GM18858 (cell line): ENCODE data around the gene SSC4D.

ENCODE experiments used
- ATAC-seq: cut with Tn5 transposase; IDR thresholded peaks from one replicate; pipeline ENCODE4 v1.9.1; 2021; ENCODE audit not compliant: unreplicated experiment

The SSC4D gene

DNA sequence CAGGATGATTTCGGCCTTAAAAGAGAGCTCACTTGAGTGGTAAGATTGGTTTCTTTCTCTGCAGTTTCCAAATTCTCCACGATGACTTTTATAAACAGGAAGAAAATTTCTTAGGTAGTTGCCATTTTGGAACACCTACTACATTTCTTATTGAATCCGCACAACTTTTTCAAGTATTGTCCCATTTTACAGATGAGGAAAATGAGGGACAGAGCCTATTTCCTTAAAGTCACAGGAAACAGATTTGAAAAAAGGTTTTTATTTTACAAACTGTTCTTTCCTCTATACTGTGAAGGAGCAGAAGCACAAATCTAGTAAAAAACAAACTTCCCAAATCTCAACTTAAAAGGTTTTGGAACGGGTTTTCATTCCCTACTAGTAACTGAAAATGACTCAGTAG lies 53.4 kb downstream of the SSC4D start:
- ATAC-seq, result no peak

- no peak for ATAC-seq
Measured at GRCh38 chr7:76354981-76355730, 54.3 kb downstream of the SSC4D start.

DNA sequence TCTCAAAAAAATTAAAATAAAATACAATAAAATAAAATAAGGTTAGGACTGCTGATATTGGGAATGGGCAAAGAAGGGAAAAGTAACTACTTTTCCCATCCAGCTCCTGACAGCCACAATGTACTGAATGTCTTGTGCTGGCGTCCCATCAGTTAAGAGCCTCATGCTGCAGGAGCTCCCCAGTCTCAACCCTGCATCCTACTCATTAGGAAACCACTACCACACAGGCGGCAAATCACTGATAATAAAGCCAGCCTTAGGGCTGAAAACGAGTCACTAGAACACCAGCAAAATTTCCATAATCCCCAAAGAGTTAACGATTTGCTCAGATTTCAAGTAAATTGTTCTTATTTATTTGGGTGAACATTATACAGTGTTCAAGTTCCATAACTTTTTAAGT lies 55.0 kb downstream of the SSC4D start:
- no peak for ATAC-seq

DNA sequence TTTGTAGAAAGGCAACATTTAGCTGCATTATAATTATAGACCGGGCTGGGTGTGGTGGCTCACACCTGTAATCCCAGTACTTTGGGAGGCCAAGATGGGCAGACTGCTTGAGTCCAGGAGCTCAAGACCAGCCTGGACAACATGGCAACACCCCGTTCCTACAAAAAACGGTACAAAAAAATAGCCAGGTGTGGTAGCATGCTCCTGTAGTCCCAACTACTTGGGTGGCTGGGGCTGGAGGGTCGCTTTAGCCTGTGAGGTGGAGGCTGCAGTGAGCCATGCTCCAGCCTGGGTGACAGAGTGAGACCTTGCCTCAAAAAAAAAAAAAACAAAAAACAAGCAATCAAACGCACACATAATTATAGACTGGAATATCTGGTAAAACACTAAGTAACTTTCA lies 55.8 kb downstream of the SSC4D start:
- no peak for ATAC-seq

GRCh38 chr7:76352193-76352592 lies 57.3 kb downstream of the SSC4D start:
- ATAC-seq, result no peak

- ATAC-seq, result no peak
Measured at GRCh38 chr7:76351372-76351771, 58.1 kb downstream of the SSC4D start.

DNA sequence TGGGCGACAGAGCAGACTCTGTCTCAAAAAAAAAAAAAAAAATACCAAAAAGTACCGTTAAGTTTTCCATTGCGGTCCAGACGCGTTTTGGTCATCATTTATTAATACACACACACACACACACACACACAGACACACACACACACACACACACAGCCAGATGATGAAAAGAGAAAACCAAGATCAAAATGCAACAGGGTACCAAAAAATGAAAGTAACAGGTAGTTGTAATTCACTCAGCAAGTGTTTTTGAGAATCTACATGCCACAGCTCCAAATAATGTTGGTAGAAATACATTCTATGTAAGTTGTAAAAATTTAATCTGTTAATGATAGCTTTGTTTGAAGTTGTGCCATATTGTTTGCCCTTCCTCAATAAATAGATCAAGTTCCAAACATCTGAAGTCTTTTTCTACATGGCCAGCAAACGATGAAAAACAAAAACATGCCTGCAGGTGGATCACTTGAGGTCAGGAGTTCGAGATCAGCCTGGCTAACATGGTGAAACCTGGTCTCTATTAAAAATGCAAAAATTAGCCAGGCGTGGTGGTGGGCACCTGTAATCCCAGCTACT lies 60.1 kb downstream of the SSC4D start:
- ATAC-seq, result no peak

DNA sequence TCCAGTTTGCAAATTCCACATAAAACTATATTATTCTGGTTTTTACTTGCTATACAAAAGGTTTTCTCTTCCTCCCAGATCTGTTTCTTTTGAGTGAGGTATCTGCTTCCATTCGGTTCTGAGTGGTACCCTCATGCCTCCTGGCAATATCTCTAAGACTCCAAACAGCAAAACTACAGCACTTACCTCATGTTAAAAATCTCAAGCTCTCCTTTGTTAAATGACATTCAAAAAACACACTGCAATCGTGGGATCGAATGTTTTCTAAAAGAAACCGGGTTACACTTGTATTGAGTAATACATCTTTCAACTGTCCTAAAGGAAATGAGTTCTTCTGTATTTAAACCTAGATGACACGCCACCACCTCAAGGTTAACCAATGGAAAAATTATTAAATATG lies 61.8 kb downstream of the SSC4D start:
- no peak for ATAC-seq

DNA sequence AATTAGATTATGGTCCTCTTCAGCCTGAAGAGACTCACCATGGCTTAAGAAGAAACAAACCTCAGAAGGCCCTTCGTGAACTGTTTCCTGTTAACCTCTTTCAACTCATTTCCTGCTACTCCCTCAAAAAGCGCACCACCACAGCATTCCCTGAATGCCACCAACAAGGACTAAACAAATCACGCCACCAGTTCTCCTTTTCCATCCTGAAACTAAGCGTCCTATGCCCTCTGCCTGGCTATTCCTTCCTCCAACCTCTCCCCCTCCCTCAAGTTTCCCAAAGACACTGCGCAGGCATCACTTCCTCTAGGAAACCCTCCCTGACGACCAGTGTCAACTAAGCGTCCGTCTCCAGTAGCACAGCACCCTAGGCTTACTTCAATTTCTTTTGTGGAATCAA lies 62.7 kb downstream of the SSC4D start:
- ATAC-seq, result no peak

DNA sequence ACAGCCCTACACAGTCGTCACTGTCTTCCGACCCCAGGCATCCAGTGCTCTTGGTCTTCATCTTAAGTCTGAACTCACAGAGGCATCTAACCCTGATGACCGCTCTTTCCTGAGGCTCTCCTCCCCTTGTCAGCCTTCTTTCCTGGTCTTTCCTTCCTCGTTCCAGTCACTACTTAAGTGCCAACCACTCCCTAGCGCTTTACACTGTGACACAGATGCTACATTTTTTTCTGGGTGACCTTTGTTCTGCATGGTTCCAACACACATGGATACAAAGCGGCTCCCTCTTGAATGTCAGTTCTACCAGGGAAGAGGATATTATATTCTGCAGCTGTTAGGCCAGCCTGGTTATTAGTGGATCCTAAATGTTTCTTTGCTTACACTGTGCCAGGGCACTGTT lies 63.4 kb downstream of the SSC4D start:
- no peak for ATAC-seq

DNA sequence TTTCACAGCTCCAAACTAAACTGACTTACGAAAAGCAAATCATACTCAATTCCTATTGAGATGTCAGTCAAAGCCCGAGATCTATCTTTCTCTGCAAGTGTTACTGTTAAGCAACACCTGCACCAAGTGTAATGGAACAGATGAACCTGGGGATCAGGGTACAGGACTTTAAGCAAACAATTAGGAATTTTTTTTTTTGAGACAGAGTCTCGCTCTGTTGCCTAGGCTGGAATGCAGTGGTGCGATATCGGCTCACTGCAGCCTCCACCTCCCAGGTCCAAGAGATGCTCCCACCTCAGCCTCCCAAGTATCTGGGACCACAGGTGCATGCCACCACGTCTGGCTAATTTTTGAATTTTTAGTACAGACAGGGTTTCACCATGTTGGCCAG lies 65.6 kb downstream of the SSC4D start:
- ATAC-seq, result no peak

- no peak for ATAC-seq
Measured at GRCh38 chr7:76343294-76343930, 66.1 kb downstream of the SSC4D start.

- ATAC-seq, result no peak
Measured at GRCh38 chr7:76342222-76342621, 67.3 kb downstream of the SSC4D start.

GRCh38 chr7:76340617-76341131 lies 68.8 kb downstream of the SSC4D start:
- no peak for ATAC-seq
